Suppressor macrophage treated with lipopolysaccharide for 4 hours (primary cell): ENCODE results near the gene ZNF831.

ENCODE experiments used
- DNase-seq: peaks from one replicate; pipeline ENCODE4 v3.0.0-alpha.2; 2020

The ZNF831 gene

GRCh38 chr20:59157961-59158541 lies 5.6 kb upstream of the ZNF831 start:
- DNase-seq = no peak

- no peak for DNase-seq
These were observed 4.9 kb upstream of the ZNF831 start for GRCh38 chr20:59158673-59159072.

- DNase-seq = no peak
These were observed 4.5 kb upstream of the ZNF831 start for GRCh38 chr20:59159091-59159490.

GRCh38 chr20:59159493-59160376 lies 3.9 kb upstream of the ZNF831 start:
- no peak for DNase-seq

- no peak for DNase-seq
These were observed 3.1 kb upstream of the ZNF831 start for GRCh38 chr20:59160389-59161115.

- DNase-seq = no peak
These were observed 1.9 kb upstream of the ZNF831 start for GRCh38 chr20:59161721-59162120.

GRCh38 chr20:59164686-59165391 lies 1.2 kb downstream of the ZNF831 start:
- DNase-seq = no peak

GRCh38 chr20:59165396-59165795 lies 1.8 kb downstream of the ZNF831 start:
- DNase-seq = no peak

GRCh38 chr20:59165891-59166709 lies 2.5 kb downstream of the ZNF831 start:
- DNase-seq = no peak

- no peak for DNase-seq
These were observed 7.1 kb downstream of the ZNF831 start for GRCh38 chr20:59170406-59171349.

- DNase-seq = no peak
These were observed 8.4 kb downstream of the ZNF831 start for GRCh38 chr20:59171986-59172385.

GRCh38 chr20:59173938-59174491 lies 10.4 kb downstream of the ZNF831 start:
- DNase-seq = no peak

GRCh38 chr20:59175002-59175401 lies 11.4 kb downstream of the ZNF831 start:
- DNase-seq = no peak

- DNase-seq = no peak
These were observed 12.2 kb downstream of the ZNF831 start for GRCh38 chr20:59175861-59176260.

GRCh38 chr20:59176812-59177211 lies 13.2 kb downstream of the ZNF831 start:
- DNase-seq = no peak

GRCh38 chr20:59177266-59178250 lies 13.9 kb downstream of the ZNF831 start:
- no peak for DNase-seq

- no peak for DNase-seq
These were observed 15.5 kb downstream of the ZNF831 start for GRCh38 chr20:59178983-59179595.

- DNase-seq = no peak
These were observed 16.4 kb downstream of the ZNF831 start for GRCh38 chr20:59179988-59180387.

- no peak for DNase-seq
These were observed 18.3 kb downstream of the ZNF831 start for GRCh38 chr20:59181936-59182335.
